Loucy (cell line): Measurements from ENCODE around the gene CDK19.
"Not testable (repeated sequence)": the region's sequence is repeated elsewhere in the genome, so short reads cannot be mapped to it uniquely, and the experiment has no call there.

Source experiments
- H2AFZ ChIP-seq: fragments of 200-600 bp; sonication (generic); 2 replicates; pipeline ENCODE4 v1.6.0; 2016; ENCODE audit warnings: antibody characterized with exemption, mild to moderate bottlenecking, low read length, moderate library complexity
- H3F3A ChIP-seq: fragments of 200-600 bp; 2 replicates; pipeline ENCODE4 v1.6.0; 2016; ENCODE audit warnings: antibody characterized with exemption, low read depth, mild to moderate bottlenecking
- H3K27me3 ChIP-seq: fragments of 200-600 bp; sonication (generic); 2 replicates; pipeline ENCODE4 v1.6.1; 2014; ENCODE audit warnings: low read length, mild to moderate bottlenecking; ENCODE audit not compliant: insufficient read depth, poor library complexity, severe bottlenecking
- H3K36me3 ChIP-seq: fragments of 200-600 bp; sonication (generic); 2 replicates; pipeline ENCODE4 v1.6.1; 2016; ENCODE audit warnings: low read length; ENCODE audit not compliant: insufficient read depth
- H3K4me1 ChIP-seq: fragments of 200-600 bp; sonication (generic); 2 replicates; pipeline ENCODE4 v1.5.1; 2014; ENCODE audit warnings: low read length, mild to moderate bottlenecking; ENCODE audit not compliant: insufficient read depth, poor library complexity, severe bottlenecking
- H3K4me2 ChIP-seq: fragments of 200-600 bp; sonication (generic); 2 replicates; pipeline ENCODE4 v1.6.0; 2014; ENCODE audit warnings: antibody characterized with exemption, low read length, low read depth, mild to moderate bottlenecking; ENCODE audit not compliant: poor library complexity, severe bottlenecking
- H3K4me3 ChIP-seq: fragments of 200-600 bp; sonication (generic); 2 replicates; pipeline ENCODE4 v1.5.1; 2014; ENCODE audit warnings: low read length, mild to moderate bottlenecking, mixed read lengths; ENCODE audit not compliant: poor library complexity, severe bottlenecking
- H3K79me2 ChIP-seq: fragments of 200-600 bp; sonication (generic); 2 replicates; pipeline ENCODE4 v1.6.1; 2014; ENCODE audit warnings: low read length; ENCODE audit not compliant: insufficient read depth
- H3K9ac ChIP-seq: fragments of 200-600 bp; sonication (generic); 2 replicates; pipeline ENCODE4 v1.6.0; 2014; ENCODE audit warnings: mild to moderate bottlenecking, low read depth, low read length, moderate library complexity; ENCODE audit not compliant: poor library complexity, severe bottlenecking
- H3K9me2 ChIP-seq: fragments of 200-600 bp; sonication (generic); replicated peaks from 2 replicates; pipeline ENCODE4 v1.6.1; 2016; ENCODE audit warnings: low read depth, low read length, mixed read lengths
- H3K9me3 ChIP-seq: fragments of 200-600 bp; sonication (generic); 2 replicates; pipeline ENCODE4 v1.6.1; 2014; ENCODE audit warnings: mild to moderate bottlenecking, antibody characterized with exemption, low read length, low read depth; ENCODE audit not compliant: insufficient read depth
- H4K20me1 ChIP-seq: fragments of 200-600 bp; sonication (generic); 2 replicates; pipeline ENCODE4 v1.6.0; 2014; ENCODE audit warnings: antibody characterized with exemption, low read length, mild to moderate bottlenecking; ENCODE audit not compliant: insufficient read depth, poor library complexity, severe bottlenecking
- CTCF ChIP-seq: fragments of 200-600 bp; sonication (generic); conservative IDR thresholded peaks from 2 replicates; pipeline ENCODE4 v1.5.1; 2014; ENCODE audit warnings: mild to moderate bottlenecking, antibody characterized with exemption, low read length
- EZH2phosphoT487 ChIP-seq: fragments of 200-600 bp; IDR thresholded peaks from 2 replicates; pipeline ENCODE4 v1.6.1; 2018; ENCODE audit warnings: antibody characterized with exemption, mild to moderate bottlenecking, moderate library complexity, borderline replicate concordance

Gene CDK19

GRCh38 chr6:110768057-110768456 lies 47.2 kb downstream of the CDK19 start:
- Histone ChIP-seq H3K4me2 (no peak overlapping the region), H3F3A (no peaks in the 10 kb centered on the region), H3K4me1 (no peaks in the 10 kb centered on the region), H3K9me3 (no peaks in the 10 kb centered on the region; the same call in 1 of the 2 replicates), H3K4me3 (no peak overlapping the region), H3K27me3 (no peaks in the 10 kb centered on the region), H3K9ac (no peak overlapping the region), H2AFZ (no peak overlapping the region), H3K79me2 (peaks cover 44% of the 10 kb centered on the region; the same call in 1 of the 2 replicates), H3K9me2 (no peaks in the 10 kb centered on the region), H4K20me1 (no peaks in the 10 kb centered on the region), H3K36me3 (peaks cover 48% of the 10 kb centered on the region; the same call in 1 of the 2 replicates)
- TF ChIP-seq CTCF (no peak), EZH2phosphoT487 (no peak)

GRCh38 chr6:110761371-110761770 lies 53.9 kb downstream of the CDK19 start:
- Histone ChIP-seq H3K27me3 (no peaks in the 10 kb centered on the region), H3K4me1 (peaks cover 9% of the 10 kb centered on the region), H3K79me2 (peaks cover 62% of the 10 kb centered on the region; the same call in 1 of the 2 replicates), H4K20me1 (no peaks in the 10 kb centered on the region), H3K9me2 (no peaks in the 10 kb centered on the region), H3K9ac (no peak overlapping the region), H3K4me2 (no peak overlapping the region), H3F3A (no peaks in the 10 kb centered on the region), H3K36me3 (peaks cover 17% of the 10 kb centered on the region; the same call in 1 of the 2 replicates), H2AFZ (no peak overlapping the region), H3K4me3 (no peak overlapping the region), H3K9me3 (no peaks in the 10 kb centered on the region)
- no peak for TF ChIP-seq EZH2phosphoT487

- Histone ChIP-seq H2AFZ (no peak overlapping the region), H3K4me3 (no peak overlapping the region), H3K4me2 (no peak overlapping the region), H3K79me2 (peaks cover 62% of the 10 kb centered on the region), H3K9me3 (no peaks in the 10 kb centered on the region), H3K36me3 (peaks cover 10% of the 10 kb centered on the region; the same call in 1 of the 2 replicates), H3K27me3 (no peaks in the 10 kb centered on the region), H4K20me1 (no peaks in the 10 kb centered on the region), H3K4me1 (peaks cover 10% of the 10 kb centered on the region), H3K9ac (no peak overlapping the region), H3F3A (no peaks in the 10 kb centered on the region), H3K9me2 (no peaks in the 10 kb centered on the region)
- TF ChIP-seq CTCF = no peak
- TF ChIP-seq EZH2phosphoT487 = no peak
Measured at GRCh38 chr6:110760589-110760988, 54.7 kb downstream of the CDK19 start.

- not testable (repeated sequence) for H3K27me3 ChIP-seq, H2AFZ ChIP-seq, H3K9me3 ChIP-seq, H3K4me3 ChIP-seq, H3K4me2 ChIP-seq, H3K9me2 ChIP-seq, H3K9ac ChIP-seq, H3F3A ChIP-seq, H3K36me3 ChIP-seq, H4K20me1 ChIP-seq
- peaks cover 10% of the 10 kb centered on the region for H3K4me1 ChIP-seq
- peaks cover 65% of the 10 kb centered on the region for H3K79me2 ChIP-seq
Measured at GRCh38 chr6:110760098-110760497, 55.2 kb downstream of the CDK19 start.
